Breast epithelium (tissue), 3 donors: Measurements from ENCODE around the gene PLCH2.

Source experiments
- POLR2A ChIP-seq: fragments of 450-650 bp; IDR thresholded peaks from one replicate; pipeline ENCODE4 v1.6.1; 2016; ENCODE audit warnings: antibody characterized with exemption, mild to moderate bottlenecking, moderate library complexity
- TF ChIP-seq, protein P1 (sequence below), 3 donors: fragments of 450-650 bp; IDR thresholded peaks; one replicate each; pipeline ENCODE4 v1.5.1; 2016 to 2017; ENCODE audit warnings: antibody characterized with exemption in 3 of 3, mild to moderate bottlenecking in 3 of 3, moderate library complexity in 3 of 3

DNA sequence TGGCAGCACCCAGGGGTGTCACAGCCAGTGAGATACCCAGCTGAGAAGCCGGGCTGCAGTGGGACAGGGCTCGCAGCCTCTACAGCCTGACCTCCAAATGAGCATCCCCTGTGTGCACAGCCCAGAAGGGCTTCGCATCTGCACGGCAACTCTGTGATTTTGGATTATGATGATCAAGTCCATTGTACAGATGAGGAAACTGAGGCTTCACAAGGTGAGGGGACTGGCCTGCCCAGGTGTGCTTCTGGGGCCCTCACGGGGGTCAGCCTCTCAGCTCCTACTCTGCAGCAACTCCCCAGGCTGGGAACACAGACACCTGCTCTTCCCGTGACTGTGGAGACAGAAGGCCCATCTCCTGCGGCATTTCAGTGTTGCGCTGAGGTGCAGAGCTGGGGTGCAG is 62.8 kb downstream of the PLCH2 start:
- TF ChIP-seq, protein P1, sequence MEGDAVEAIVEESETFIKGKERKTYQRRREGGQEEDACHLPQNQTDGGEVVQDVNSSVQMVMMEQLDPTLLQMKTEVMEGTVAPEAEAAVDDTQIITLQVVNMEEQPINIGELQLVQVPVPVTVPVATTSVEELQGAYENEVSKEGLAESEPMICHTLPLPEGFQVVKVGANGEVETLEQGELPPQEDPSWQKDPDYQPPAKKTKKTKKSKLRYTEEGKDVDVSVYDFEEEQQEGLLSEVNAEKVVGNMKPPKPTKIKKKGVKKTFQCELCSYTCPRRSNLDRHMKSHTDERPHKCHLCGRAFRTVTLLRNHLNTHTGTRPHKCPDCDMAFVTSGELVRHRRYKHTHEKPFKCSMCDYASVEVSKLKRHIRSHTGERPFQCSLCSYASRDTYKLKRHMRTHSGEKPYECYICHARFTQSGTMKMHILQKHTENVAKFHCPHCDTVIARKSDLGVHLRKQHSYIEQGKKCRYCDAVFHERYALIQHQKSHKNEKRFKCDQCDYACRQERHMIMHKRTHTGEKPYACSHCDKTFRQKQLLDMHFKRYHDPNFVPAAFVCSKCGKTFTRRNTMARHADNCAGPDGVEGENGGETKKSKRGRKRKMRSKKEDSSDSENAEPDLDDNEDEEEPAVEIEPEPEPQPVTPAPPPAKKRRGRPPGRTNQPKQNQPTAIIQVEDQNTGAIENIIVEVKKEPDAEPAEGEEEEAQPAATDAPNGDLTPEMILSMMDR (IDR thresholded peaks at IDR 0.05): no peak
- no peak for TF ChIP-seq POLR2A
